Pancreas (tissue), 10 donors: Measurements from ENCODE around the gene EHD1. TPM values are rescaled to one million over a fixed set of nuclear protein-coding genes. Genes with fewer than 3 reads are reported as not detected.

Source experiments
- ATAC-seq, 4 donors: fragments of 200-7000 bp; cut with Tn5 transposase; one replicate each; pipeline versions ENCODE4 v1.8.0 to v1.9.1; 2020; ENCODE audit warnings: mild to moderate bottlenecking in 4 of 4, moderate library complexity in 4 of 4
- DNase-seq, 6 donors: peaks; one replicate each; pipeline ENCODE4 v3.0.0-alpha.2; 2020
- FAIRE-seq: peaks from 2 replicates; lab custom pipeline; 2012; peaks lifted over from hg19 to GRCh38; lab: Jason Lieb, UNC
- H3K27ac ChIP-seq, 4 donors: fragments of 200-600 bp; sonication (generic); 1 replicate in 3 of 4; 2 replicates in 1 of 4; pipeline versions ENCODE4 v1.5.0 to v1.8.0; 2020
- H3K27me3 ChIP-seq, 4 donors: fragments of 200-600 bp; one replicate each; pipeline ENCODE4 v1.8.0; 2021
- H3K36me3 ChIP-seq, 3 donors: fragments of 200-600 bp; sonication (generic) in 1 of 3; one replicate each; pipeline versions ENCODE4 v1.5.0 to v1.8.0; 2020 to 2021
- H3K4me1 ChIP-seq, 3 donors: fragments of 200-600 bp; one replicate each; pipeline ENCODE4 v1.8.0; 2021
- H3K4me3 ChIP-seq, 4 donors: fragments of 200-600 bp; sonication (generic) in 2 of 4; one replicate each; pipeline versions ENCODE4 v1.5.0 to v1.8.0; 2020 to 2021
- H3K9me3 ChIP-seq, 4 donors: fragments of 200-600 bp; one replicate each; pipeline ENCODE4 v1.8.0; 2021
- WGBS, 2 donors: extraction: QIAGEN DNeasy Blood & Tissue Kit; methylation state at CpG; one replicate each; pipeline ENCODE4 v1.1.7; 2013; 5-methylcytosine and 5-hydroxymethylcytosine counted together
- intact Hi-C, 3 donors: fragments of 100-400 bp; cut with DNase I; formaldehyde crosslinking; loops; one replicate each; pipeline versions ENCODE4 v1.11.1 to v1.14.2; 2022
- polyA plus RNA-seq, 2 donors: library from polyadenylated mRNA; stranded (reverse); fragments of 200-250 nt; gene quantifications; one replicate each; pipeline ENCODE4 v1.2.3, GENCODE V29; 2013
- total RNA-seq, 6 donors: library from RNA; stranded (reverse); fragmentation: NEBNext Ultra II Directional in 4 of 6; extraction: Animal tissue kit (Norgen Biotek cat#: 25700) in 4 of 6; gene quantifications; one replicate each; pipeline versions ENCODE4 v1.2.1 to v1.2.4, GENCODE V29; 2021 to 2023
- TF ChIP-seq, protein P1 (sequence below), 4 donors: fragments of 200-600 bp; sonication (generic) in 3 of 4; IDR thresholded peaks; one replicate each; pipeline versions ENCODE4 v1.5.0 to v1.8.0; 2021; ENCODE audit warnings: antibody characterized with exemption in 4 of 4
- donor health status: healthy with polysubstance abuse.
- donor health status: DM: no; HTN: no; CAD: no; lungs with moderate emphysema.
- donor health status: DM: no; HTN: no; CAD: no.
- donor health status: control.
- donor health status: control.
- donor health status: Bipolar disorder and iron deficiency.
- donor health status: DM: yes; HTN: yes; CAD: no.
- donor health status: DM: no; HTN: no; CAD: no.
- donor health status: DM: no; HTN: no; CAD: no.
- donor health status: DM: yes; HTN: yes; CAD: no.

EHD1 gene
- total and polyA plus RNA-seq, 8 donors = 10.1 to 22.1 (median 16.8) TPM

DNA sequence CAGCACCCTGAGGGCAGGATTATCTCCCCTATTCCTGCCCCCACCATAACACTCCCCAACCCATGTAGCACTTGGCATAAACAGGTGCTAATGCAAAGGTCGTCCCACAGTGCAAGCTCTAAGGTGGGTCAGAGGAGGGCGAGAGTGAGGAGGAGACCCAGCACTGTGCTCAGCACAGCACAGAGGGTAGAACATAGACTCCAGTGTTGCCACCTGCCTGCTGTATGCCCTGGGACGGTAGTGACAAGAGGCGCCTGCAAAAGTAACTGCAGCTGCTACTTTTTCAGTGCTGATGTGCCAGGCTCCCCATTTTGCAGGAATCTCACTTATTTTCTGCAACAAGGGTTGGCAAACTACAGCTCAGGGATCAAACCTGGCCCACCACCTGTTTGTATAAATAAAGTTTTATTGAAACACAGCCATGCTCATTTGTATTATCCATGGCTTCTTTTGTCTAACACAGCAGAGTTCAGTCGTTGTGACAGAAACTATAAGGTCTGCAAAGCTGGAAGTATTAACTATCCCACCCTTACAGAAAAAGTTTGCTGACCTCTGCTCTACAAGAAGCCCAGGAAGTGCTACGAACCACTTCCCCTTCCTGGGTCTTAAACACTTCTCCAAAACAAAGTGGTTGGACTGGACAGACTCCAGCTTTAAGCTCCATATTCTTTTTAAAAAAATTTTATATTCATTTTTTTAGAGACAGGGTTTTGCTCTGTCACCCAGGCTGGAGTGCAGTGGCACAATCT is 17.0 kb downstream of the EHD1 start:
- Histone ChIP-seq H3K36me3 (no peaks in the 10 kb centered on the region), H3K9me3 (no peaks in the 10 kb centered on the region), H3K27me3 (no peaks in the 10 kb centered on the region), H3K4me3 (no peak overlapping the region), H3K4me1 (peaks cover 5 to 13% (median 9%) of the 10 kb centered on the region in 3 donors), H3K27ac (no peak overlapping the region)
- 90 to 91% methylated on average over 6 of the region's 6 CpGs for WGBS, 2 donors
- TF ChIP-seq, protein P1, sequence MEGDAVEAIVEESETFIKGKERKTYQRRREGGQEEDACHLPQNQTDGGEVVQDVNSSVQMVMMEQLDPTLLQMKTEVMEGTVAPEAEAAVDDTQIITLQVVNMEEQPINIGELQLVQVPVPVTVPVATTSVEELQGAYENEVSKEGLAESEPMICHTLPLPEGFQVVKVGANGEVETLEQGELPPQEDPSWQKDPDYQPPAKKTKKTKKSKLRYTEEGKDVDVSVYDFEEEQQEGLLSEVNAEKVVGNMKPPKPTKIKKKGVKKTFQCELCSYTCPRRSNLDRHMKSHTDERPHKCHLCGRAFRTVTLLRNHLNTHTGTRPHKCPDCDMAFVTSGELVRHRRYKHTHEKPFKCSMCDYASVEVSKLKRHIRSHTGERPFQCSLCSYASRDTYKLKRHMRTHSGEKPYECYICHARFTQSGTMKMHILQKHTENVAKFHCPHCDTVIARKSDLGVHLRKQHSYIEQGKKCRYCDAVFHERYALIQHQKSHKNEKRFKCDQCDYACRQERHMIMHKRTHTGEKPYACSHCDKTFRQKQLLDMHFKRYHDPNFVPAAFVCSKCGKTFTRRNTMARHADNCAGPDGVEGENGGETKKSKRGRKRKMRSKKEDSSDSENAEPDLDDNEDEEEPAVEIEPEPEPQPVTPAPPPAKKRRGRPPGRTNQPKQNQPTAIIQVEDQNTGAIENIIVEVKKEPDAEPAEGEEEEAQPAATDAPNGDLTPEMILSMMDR (IDR thresholded peaks at IDR 0.05) = no peak
- peak in 1 of 4 donors; percentile 26 for ATAC-seq
- intact Hi-C loops = no loop called here
- no peak for DNase-seq
- no peak for FAIRE-seq

- no peak overlapping the region for H3K4me3 ChIP-seq
- H3K36me3 ChIP-seq = no peaks in the 10 kb centered on the region
- 92 to 94% methylated on average over 33 of the region's 33 CpGs for WGBS, 2 donors
- TF ChIP-seq, protein P1 (IDR thresholded peaks at IDR 0.05) = no peak
- no peaks in the 10 kb centered on the region for H3K27me3 ChIP-seq
- H3K4me1 ChIP-seq = peaks cover 9 to 12% (median 11%) of the 10 kb centered on the region in 3 donors
- no peaks in the 10 kb centered on the region for H3K9me3 ChIP-seq
- DNase-seq = peak in 1 of 6 donors; percentile 66
- no peak overlapping the region for H3K27ac ChIP-seq
- FAIRE-seq = no peak
- ATAC-seq = no peak
- intact Hi-C loops = loop anchor here in 1 of 3 donors (10.0 kb wide), 1 partner anchor 245 kb away; no protein-coding TSS in a partner anchor
Measured at GRCh38 chr11:64859542-64860414, 18.6 kb downstream of the EHD1 start.

GRCh38 chr11:64858467-64859263 is 19.8 kb downstream of the EHD1 start:
- intact Hi-C loops = loop anchor here in 1 of 3 donors (10.0 kb wide), 1 partner anchor 246 kb away; no protein-coding TSS in a partner anchor
- ATAC-seq = no peak
- H3K27me3 ChIP-seq = no peaks in the 10 kb centered on the region
- H3K4me3 ChIP-seq = no peak overlapping the region
- no peak for DNase-seq
- FAIRE-seq = no peak
- peaks cover 0 to 9% (median 0%) of the 10 kb centered on the region in 3 donors for H3K36me3 ChIP-seq
- 87 to 92% methylated on average over 19 of the region's 19 CpGs for WGBS, 2 donors
- no peak overlapping the region for H3K27ac ChIP-seq
- peaks cover 0 to 18% (median under 1%) of the 10 kb centered on the region in 3 donors for H3K4me1 ChIP-seq
- TF ChIP-seq, protein P1 (IDR thresholded peaks at IDR 0.05) = no peak
- no peaks in the 10 kb centered on the region for H3K9me3 ChIP-seq

DNA sequence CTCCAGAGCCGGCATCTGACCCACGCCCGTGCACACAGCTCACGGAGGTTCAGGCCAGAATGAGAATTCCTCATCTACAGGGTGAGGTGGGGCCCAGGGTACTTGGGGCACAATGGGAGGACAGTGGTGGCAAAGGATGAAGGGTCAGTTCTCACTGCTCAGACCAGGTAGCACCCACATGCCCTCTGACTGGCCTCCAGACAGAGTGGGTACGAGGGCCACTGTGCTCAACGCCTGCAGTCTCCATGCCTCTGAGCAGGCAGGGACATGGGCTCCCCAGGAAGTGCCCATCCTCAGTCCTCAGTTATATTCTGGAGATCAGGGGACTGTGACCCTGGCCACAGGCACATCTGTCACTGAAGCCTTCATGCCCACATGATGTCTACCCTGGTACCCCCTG is 20.9 kb downstream of the EHD1 start:
- H3K36me3 ChIP-seq = peaks cover 0 to 9% (median 0%) of the 10 kb centered on the region in 3 donors
- ATAC-seq = no peak
- no peak for DNase-seq
- no peaks in the 10 kb centered on the region for H3K9me3 ChIP-seq
- FAIRE-seq = no peak
- TF ChIP-seq, protein P1 (IDR thresholded peaks at IDR 0.05) = no peak
- peaks cover 0 to 18% (median 0%) of the 10 kb centered on the region in 3 donors for H3K4me1 ChIP-seq
- 95 to 98% methylated on average over 6 of the region's 6 CpGs for WGBS, 2 donors
- no peaks in the 10 kb centered on the region for H3K27me3 ChIP-seq
- H3K27ac ChIP-seq = no peak overlapping the region
- intact Hi-C loops = loop anchor here in 1 of 3 donors (10.0 kb wide), 1 partner anchor 247 kb away; no protein-coding TSS in a partner anchor
- no peak overlapping the region for H3K4me3 ChIP-seq
